ENCODE measurements around the gene SLC2A14.
"Not testable (repeated sequence)": the region's sequence is repeated elsewhere in the genome, so short reads cannot be mapped to it uniquely, and the experiment has no call there.

DNA sequence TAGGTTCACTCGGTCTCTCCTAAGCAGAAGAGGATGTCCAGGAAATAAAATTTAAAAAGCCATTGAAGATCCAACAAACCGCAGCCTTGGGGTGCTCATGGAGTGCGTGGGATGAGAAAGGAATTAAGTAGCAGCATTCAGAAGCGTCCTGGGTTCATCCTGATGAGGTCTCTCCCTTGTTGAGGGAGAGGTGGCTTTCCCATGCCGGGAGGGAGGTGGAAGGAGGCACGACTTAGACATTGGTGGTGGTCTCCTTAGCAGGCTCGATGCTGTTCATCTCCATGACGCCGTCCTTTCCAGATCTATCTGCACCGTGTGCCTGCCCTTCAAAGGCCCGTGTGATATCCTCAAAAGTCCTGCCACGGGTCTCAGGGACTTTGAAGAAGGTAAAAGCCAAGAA lies 48.5 kb upstream of the SLC2A14 start:
- TF ChIP-seq, protein P1, sequence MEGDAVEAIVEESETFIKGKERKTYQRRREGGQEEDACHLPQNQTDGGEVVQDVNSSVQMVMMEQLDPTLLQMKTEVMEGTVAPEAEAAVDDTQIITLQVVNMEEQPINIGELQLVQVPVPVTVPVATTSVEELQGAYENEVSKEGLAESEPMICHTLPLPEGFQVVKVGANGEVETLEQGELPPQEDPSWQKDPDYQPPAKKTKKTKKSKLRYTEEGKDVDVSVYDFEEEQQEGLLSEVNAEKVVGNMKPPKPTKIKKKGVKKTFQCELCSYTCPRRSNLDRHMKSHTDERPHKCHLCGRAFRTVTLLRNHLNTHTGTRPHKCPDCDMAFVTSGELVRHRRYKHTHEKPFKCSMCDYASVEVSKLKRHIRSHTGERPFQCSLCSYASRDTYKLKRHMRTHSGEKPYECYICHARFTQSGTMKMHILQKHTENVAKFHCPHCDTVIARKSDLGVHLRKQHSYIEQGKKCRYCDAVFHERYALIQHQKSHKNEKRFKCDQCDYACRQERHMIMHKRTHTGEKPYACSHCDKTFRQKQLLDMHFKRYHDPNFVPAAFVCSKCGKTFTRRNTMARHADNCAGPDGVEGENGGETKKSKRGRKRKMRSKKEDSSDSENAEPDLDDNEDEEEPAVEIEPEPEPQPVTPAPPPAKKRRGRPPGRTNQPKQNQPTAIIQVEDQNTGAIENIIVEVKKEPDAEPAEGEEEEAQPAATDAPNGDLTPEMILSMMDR (conservative IDR thresholded peaks at IDR 0.05; ENCODE audit: low read length), result not testable (repeated sequence)
- TF ChIP-seq EZH2phosphoT487 (IDR thresholded peaks at IDR 0.05; ENCODE audit: borderline replicate concordance, low read depth, low read length), result not testable (repeated sequence)

Measured in OCI-LY7 (cell line).